ENCODE results near the gene PKIG.
A peak's percentile ranks its signal among the peaks of the same experiment; 100 is the strongest.
"Not testable (repeated sequence)": the region's sequence is repeated elsewhere in the genome, so short reads cannot be mapped to it uniquely, and the experiment has no call there.

Gene PKIG

DNA sequence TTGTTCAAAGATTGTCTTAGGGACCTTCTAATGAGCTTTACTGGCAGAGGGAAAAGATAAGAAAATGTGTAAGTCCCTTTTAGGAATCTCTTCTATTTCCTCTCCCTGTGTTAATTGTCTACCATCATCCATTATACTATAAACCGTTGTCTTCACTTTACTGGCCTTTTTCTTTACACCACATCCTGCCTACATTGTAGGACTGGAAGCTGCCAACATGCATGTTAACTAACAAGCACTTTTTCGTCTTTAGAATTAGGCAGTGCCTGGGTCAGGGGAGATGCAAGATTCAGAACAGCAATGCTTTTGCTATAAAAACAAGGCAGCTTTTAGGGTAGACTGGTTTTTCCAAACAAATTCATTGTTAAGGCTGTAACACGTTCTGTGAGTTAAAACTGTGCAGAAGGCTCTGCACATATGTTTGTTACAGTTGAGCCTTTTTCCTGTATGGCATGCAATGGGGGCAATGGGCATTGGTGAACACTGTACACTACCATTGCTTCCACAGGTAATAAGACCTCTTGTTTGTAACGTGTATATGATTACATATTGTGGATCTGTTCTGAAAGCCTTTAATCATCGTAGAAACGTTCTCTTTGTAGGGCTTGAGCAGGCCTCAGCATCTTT is 10.9 kb upstream of the PKIG start:
- DNase-seq, result no peak

- peak in 52 of 56 donors; percentile 3 to 73 (median 40) for DNase-seq
Measured at GRCh38 chr20:44572551-44573500, 9.6 kb upstream of the PKIG start.

DNA sequence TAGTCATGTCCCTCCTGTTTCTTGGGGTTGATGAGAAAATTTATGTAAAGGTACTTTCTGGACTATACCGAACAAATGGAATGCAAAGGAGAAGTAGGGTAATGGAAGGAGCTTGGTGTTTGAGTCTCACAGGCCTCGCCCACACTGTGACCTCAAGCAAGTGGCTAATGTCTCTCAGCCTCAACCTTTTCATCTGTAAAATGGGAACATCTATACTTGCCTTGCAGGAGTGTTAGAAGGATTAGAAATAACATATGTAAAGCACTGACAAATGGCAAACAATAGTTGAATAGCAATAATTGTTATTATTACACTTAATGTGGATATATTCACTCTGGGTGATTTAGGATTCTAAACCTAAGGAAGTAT is 8.9 kb upstream of the PKIG start:
- no peak for DNase-seq

DNA sequence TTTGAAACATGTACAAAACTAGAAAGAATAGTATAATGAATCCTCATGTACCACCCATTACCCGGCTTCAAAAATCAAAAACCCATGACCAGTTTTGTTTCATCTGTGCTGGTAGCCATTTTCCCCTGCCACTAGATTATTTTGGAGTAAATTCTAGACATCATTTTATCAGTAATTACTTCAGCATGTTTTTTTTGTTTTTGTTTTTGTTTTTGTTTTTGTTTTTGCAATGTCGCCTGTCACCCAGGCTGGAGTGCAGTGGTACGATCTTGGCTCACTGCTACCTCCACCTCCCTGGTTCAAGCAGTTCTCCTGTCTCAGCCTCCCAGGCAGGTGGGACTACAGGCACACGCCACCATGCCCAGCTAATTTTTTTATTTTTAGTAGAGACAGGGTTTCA is 8.0 kb upstream of the PKIG start:
- no peak for DNase-seq

DNA sequence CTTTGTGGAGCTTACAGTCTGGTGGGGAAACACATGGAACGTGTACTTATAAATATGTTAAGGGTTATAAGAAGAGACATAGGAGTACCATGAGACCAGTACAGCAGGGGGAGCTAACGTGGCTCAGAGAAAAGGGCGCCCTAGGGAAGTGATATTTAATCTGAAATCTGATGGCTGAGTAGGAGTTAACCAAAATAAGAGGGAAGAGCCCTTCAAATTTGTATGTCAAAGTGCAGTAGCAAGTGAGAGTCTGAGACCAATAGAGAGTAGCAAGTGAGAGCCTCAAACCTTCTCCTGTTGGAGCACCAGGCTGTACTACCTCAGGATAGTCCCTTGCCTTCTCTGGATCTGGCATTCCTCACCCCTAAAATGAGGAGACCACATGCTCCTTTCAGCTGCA is 6.1 kb upstream of the PKIG start:
- no peak for DNase-seq

- peak in 1 of 56 donors; percentile 25 for DNase-seq
Measured at GRCh38 chr20:44579313-44580081, 2.9 kb upstream of the PKIG start.

DNA sequence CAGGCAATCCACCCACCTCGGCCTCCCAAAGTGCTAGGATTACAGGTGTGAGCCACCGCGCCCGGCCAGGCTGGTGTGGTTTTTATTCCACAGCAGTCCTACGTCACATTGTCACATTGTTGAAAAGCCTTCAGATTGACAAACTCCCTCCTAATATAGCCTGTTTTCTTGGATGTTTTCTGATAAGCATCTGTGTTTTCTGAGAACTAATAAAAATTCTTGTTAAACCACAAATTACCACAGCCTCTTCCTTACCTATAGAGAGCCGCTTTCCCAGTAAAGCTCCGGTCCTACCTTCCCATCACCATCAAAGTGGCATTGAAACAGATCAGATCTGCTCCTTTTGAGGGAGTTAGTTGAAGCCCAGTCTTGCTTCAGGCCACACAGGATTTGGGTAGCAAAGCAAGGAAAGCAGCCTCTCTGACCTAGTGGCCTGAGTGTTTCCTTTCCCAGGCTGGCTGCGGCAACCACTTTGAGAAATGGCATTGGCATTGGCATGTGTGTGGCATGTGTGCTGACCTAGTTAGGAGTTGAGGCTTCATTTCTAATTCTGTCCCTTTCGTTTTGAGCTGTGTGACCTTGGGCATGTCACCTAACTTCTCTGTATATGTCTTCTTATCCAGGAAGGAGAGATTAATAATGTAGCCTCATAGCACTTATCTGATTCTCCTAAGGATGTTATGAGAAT is 1.7 kb upstream of the PKIG start:
- DNase-seq, result no peak

DNA sequence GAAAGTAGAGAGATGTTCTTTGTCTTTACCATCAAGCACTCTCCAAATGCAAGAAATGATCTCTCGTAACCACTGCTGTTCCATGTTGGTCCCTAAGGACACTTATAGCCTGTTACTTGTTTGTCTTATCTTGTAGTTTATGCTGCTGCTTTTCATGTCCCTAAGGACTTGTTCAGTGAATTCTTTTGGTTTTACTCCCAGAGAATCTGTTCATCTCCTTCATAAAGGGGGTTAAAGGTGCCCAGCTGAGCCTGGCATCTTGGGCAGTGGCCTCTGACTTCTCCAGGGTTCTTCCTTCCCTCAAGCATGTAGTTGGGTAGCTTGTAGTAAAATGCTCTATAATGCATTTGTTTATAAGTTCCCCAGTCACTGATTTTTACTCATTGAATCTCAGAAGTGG is 864 bp upstream of the PKIG start:
- no peak for DNase-seq

GRCh38 chr20:44583157-44583556 is 778 bp downstream of the PKIG start:
- DNase-seq, result no peak

GRCh38 chr20:44584162-44584561 is 1.8 kb downstream of the PKIG start:
- DNase-seq, result no peak

DNA sequence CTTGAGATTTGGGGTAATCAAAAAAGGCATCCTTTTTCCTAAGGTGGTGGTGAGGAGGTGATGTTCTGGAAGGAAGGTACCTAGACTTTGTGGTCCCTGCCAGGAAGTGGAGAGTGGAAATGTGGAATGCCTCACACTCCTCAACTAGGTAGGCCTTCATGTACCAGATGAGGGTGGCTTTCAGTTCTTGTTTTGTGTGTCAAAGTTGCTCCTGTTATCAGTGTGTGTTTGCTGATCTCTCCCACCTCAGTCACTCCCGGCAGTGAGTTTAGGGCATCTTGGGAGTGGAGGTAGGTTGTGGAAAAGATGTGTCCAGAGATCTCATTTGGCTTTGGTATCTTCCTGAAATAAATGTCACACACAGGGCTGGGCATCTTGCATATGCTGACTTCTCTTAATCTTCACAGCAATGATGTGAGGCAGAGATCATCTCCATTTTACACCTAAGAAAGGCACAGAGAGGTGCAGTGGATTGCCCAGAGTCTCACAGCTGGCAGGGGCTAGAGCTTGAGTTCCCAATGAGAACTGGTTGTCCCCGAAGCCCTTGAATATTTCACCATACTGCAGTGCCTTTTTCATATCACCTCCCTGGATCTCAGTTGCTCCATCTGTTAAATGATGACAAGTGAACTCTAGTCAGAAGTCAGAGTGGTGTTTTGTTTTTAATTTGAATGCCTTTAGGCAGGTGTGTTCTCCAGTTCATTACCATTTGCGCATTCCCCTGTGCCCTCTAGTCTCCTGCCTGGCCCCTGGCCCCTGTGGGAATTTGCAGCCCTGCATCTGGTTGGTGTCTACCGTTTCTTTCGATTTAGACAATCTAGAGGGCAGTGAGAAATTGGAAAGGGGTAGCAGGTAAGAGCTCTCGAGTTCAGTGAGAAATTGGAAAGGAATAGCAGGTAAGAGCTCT is 2.9 kb downstream of the PKIG start:
- DNase-seq, result no peak

GRCh38 chr20:44586289-44586911 is 4.0 kb downstream of the PKIG start:
- no peak for DNase-seq

DNA sequence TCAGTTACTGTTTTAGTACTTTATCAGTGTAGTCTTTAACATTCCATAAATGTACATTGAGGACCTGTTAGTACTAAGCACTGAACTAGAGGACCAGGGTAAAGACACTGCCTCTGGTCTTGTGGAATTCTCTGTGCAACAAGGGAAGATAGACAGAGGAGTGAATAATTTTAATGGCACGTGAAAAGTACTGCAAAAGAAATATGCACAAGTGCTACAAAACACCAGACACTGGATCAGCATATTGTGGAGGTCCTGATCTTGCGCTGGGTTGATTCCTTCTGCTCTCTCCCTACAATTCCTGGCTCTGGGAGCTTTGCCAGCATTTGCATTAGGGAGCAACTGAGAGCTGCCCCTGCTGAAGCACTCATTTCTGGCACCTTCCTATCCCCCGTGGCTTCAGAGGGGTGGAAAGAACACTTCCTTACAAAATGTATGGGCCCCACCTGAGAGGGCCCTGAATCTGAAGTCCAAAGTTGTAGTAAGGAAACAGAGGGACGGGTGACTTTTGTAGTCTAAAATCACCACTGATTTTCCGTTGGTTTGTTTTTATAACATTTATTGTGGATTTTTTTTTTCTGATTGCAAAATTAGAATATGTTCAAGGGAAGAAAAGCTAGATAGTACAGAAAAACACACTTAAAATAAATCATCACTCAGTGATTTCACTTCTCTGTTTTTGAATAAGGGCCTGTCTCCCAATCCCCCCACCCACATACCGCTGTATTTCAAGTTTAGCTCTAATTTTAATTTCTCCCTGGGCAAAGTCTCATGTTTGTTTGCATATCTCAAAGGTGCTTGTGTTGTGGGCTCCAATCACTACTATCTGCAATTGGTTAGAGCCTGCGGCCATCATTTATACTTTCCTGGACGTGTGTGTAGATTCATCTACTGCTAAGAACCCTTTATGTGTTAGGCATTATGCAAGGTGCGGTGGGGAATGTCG is 4.9 kb downstream of the PKIG start:
- DNase-seq, result no peak

- not testable (repeated sequence) for DNase-seq
Measured at GRCh38 chr20:44588321-44588720, 5.9 kb downstream of the PKIG start.

- DNase-seq, result no peak
Measured at GRCh38 chr20:44589537-44589936, 7.2 kb downstream of the PKIG start.

- DNase-seq, result no peak
Measured at GRCh38 chr20:44590980-44591778, 8.8 kb downstream of the PKIG start.

DNA sequence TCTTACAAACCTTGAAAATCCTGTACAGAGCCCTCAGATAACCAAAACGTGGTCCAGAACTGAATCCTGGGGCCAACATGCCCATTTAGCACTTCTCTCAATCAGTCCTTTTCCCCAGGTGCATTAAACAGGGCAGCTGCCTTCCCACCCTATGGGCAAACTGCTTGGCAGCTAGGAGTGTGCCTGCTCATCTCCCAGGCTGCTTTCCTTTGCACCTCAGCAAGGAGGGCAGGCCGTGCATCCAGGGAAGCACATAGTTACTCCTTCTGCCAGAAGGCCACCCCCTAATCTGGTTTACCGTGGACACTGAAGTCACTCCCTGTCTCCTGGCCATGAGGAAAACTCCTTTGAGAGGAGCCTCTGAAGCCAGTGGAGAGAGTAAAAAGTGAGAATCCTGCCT is 10.0 kb downstream of the PKIG start:
- no peak for DNase-seq

- no peak for DNase-seq
Measured at GRCh38 chr20:44593751-44594150, 11.4 kb downstream of the PKIG start.
